Endothelial cell of umbilical vein (primary cell): ENCODE results near the gene UNC13D.

Experiments used
- EZH2 ChIP-seq: IDR thresholded peaks from 2 replicates; pipeline ENCODE4 v1.6.1; 2012; ENCODE audit warnings: borderline replicate concordance, low read depth, mild to moderate bottlenecking, moderate library complexity, low read length, inconsistent platforms; ENCODE audit not compliant: severe bottlenecking
- GATA2 ChIP-seq: IDR thresholded peaks from 2 replicates; pipeline ENCODE4 v1.7.0; 2011; ENCODE audit warnings: low read depth, mild to moderate bottlenecking, moderate library complexity, mixed read lengths, low read length; ENCODE audit not compliant: insufficient read length, insufficient read depth
- JUN ChIP-seq: IDR thresholded peaks from 2 replicates; pipeline ENCODE4 v1.6.1; 2011; ENCODE audit warnings: borderline replicate concordance, low read depth; ENCODE audit not compliant: insufficient read length, insufficient read depth
- MYC ChIP-seq: IDR thresholded peaks from one replicate; pipeline ENCODE4 v1.6.1; 2011; ENCODE audit warnings: mild to moderate bottlenecking, low read depth, low read length
- POLR2A ChIP-seq: IDR thresholded peaks from 2 replicates; pipeline ENCODE4 v1.6.1; 2012; ENCODE audit warnings: low read depth, mild to moderate bottlenecking, control low read depth, low read length
- POLR2AphosphoS5 ChIP-seq: IDR thresholded peaks from 2 replicates; pipeline ENCODE4 v1.6.1; 2012; ENCODE audit warnings: low read depth, mild to moderate bottlenecking, control low read depth, low read length, moderate library complexity; ENCODE audit not compliant: insufficient read depth
- TF ChIP-seq, protein P1 (sequence below), 2 donors: IDR thresholded peaks; 1 replicate in 1 of 2; 2 replicates in 1 of 2; pipeline ENCODE4 v1.5.1; 2011; ENCODE audit warnings: low read length in 2 of 2, mild to moderate bottlenecking in 2 of 2, moderate library complexity in 2 of 2, control low read depth in 1 of 2, inconsistent platforms in 1 of 2, low read depth in 1 of 2; ENCODE audit not compliant: insufficient read depth in 1 of 2; ENCODE audit errors: extremely low read depth in 1 of 2
- TF ChIP-seq, protein P2 (sequence below): IDR thresholded peaks from 2 replicates; pipeline ENCODE4 v1.6.1; 2011; ENCODE audit not compliant: insufficient read depth, insufficient read length

DNA sequence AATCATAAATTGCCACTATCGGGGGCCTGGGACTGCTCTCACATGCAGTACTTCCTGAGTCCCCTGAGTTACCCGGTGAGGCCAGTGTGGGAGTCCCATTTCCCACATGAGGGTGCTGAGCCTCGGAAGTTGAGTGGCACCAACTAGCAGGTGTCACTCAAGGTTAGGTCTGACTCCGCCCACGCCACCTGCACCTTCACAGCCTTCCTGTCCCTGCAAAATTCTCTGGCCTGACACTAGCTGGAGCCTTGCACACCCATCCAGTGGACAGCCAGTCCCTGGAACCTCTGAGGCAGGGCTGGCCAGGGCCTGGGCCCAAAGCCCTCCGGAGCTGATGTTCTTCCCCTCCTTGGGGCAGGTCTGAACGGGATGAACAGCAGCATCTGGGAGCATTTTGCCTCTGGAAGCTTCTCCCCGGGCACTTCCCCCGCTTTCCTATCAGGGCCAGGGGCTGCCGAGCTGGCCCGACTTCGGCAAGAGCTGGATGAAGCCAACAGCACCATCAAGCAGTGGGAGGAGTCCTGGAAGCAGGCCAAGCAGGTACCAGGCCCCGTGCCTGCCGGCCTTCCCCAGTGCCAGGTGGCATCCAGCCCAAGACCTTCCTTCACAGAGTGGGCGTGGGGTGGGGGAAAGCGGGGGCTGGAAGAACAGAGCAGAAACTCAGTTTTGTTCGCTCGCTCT, 21.9 kb downstream of the UNC13D start:
- TF ChIP-seq, protein P1, sequence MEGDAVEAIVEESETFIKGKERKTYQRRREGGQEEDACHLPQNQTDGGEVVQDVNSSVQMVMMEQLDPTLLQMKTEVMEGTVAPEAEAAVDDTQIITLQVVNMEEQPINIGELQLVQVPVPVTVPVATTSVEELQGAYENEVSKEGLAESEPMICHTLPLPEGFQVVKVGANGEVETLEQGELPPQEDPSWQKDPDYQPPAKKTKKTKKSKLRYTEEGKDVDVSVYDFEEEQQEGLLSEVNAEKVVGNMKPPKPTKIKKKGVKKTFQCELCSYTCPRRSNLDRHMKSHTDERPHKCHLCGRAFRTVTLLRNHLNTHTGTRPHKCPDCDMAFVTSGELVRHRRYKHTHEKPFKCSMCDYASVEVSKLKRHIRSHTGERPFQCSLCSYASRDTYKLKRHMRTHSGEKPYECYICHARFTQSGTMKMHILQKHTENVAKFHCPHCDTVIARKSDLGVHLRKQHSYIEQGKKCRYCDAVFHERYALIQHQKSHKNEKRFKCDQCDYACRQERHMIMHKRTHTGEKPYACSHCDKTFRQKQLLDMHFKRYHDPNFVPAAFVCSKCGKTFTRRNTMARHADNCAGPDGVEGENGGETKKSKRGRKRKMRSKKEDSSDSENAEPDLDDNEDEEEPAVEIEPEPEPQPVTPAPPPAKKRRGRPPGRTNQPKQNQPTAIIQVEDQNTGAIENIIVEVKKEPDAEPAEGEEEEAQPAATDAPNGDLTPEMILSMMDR (IDR thresholded peaks at IDR 0.05; ENCODE audit: extremely low read depth in 1 of 2, insufficient read depth in 1 of 2, low read depth in 1 of 2, low read length in 2 of 2) = no peak
- TF ChIP-seq POLR2A (no peak), EZH2 (no peak), JUN (no peak), MYC (no peak), POLR2AphosphoS5 (no peak), GATA2 (no peak)
- TF ChIP-seq, protein P2, sequence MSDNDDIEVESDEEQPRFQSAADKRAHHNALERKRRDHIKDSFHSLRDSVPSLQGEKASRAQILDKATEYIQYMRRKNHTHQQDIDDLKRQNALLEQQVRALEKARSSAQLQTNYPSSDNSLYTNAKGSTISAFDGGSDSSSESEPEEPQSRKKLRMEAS = no peak
